GM19395 (cell line): ENCODE measurements around the gene AWAT2.

ENCODE experiments used
- ATAC-seq: cut with Tn5 transposase; IDR thresholded peaks from one replicate; pipeline ENCODE4 v1.9.1; 2021; ENCODE audit warnings: mild to moderate bottlenecking, moderate library complexity; ENCODE audit not compliant: unreplicated experiment

The AWAT2 gene

GRCh38 chrX:70042399-70043371 is 7.1 kb downstream of the AWAT2 start:
- no peak for ATAC-seq

- ATAC-seq = no peak
These were observed 7.7 kb downstream of the AWAT2 start for GRCh38 chrX:70041993-70042392.

GRCh38 chrX:70039758-70040157 is 10.0 kb downstream of the AWAT2 start:
- ATAC-seq = no peak

- no peak for ATAC-seq
These were observed 10.8 kb downstream of the AWAT2 start for GRCh38 chrX:70038951-70039350.

GRCh38 chrX:70038515-70038914 is 11.2 kb downstream of the AWAT2 start:
- no peak for ATAC-seq

- ATAC-seq = no peak
These were observed 15.1 kb downstream of the AWAT2 start for GRCh38 chrX:70034646-70035045.

GRCh38 chrX:70033348-70034051 is 16.2 kb downstream of the AWAT2 start:
- no peak for ATAC-seq

GRCh38 chrX:70032792-70033191 is 16.9 kb downstream of the AWAT2 start:
- no peak for ATAC-seq

- peak; percentile 79 for ATAC-seq
These were observed 19.4 kb downstream of the AWAT2 start for GRCh38 chrX:70030301-70030767.

GRCh38 chrX:70029863-70030262 is 19.9 kb downstream of the AWAT2 start:
- ATAC-seq = no peak

GRCh38 chrX:70026851-70027200 is 22.9 kb downstream of the AWAT2 start:
- ATAC-seq = no peak

- no peak for ATAC-seq
These were observed 23.5 kb downstream of the AWAT2 start for GRCh38 chrX:70026112-70026850.

GRCh38 chrX:70025464-70025863 is 24.3 kb downstream of the AWAT2 start:
- no peak for ATAC-seq

GRCh38 chrX:70022616-70023015 is 27.1 kb downstream of the AWAT2 start:
- no peak for ATAC-seq

GRCh38 chrX:70016513-70016912 is 33.2 kb downstream of the AWAT2 start:
- ATAC-seq = no peak

- no peak for ATAC-seq
These were observed 36.0 kb downstream of the AWAT2 start for GRCh38 chrX:70013466-70014381.

GRCh38 chrX:70012756-70013155 is 37.0 kb downstream of the AWAT2 start:
- no peak for ATAC-seq

- no peak for ATAC-seq
These were observed 39.8 kb downstream of the AWAT2 start for GRCh38 chrX:70009970-70010369.

GRCh38 chrX:70009049-70009448 is 40.7 kb downstream of the AWAT2 start:
- ATAC-seq = no peak

- no peak for ATAC-seq
These were observed 41.8 kb downstream of the AWAT2 start for GRCh38 chrX:70007946-70008345.
